Measurements from ENCODE around the gene IFNA4.
A peak's percentile ranks its signal among the peaks of the same experiment; 100 is the strongest.
"Not testable (repeated sequence)": the region's sequence is repeated elsewhere in the genome, so short reads cannot be mapped to it uniquely, and the experiment has no call there.

IFNA4 gene

GRCh38 chr9:21187487-21187886 is at the start of gene IFNA4:
TSS of gene IFNA4 (minus strand) at chr9:21187587. CDS start at chr9:21187531, 56 bp downstream.
- not testable (repeated sequence) for DNase-seq

GRCh38 chr9:21236360-21236714 is 49.0 kb upstream of the IFNA4 start:
- DNase-seq, result not testable (repeated sequence)

DNA sequence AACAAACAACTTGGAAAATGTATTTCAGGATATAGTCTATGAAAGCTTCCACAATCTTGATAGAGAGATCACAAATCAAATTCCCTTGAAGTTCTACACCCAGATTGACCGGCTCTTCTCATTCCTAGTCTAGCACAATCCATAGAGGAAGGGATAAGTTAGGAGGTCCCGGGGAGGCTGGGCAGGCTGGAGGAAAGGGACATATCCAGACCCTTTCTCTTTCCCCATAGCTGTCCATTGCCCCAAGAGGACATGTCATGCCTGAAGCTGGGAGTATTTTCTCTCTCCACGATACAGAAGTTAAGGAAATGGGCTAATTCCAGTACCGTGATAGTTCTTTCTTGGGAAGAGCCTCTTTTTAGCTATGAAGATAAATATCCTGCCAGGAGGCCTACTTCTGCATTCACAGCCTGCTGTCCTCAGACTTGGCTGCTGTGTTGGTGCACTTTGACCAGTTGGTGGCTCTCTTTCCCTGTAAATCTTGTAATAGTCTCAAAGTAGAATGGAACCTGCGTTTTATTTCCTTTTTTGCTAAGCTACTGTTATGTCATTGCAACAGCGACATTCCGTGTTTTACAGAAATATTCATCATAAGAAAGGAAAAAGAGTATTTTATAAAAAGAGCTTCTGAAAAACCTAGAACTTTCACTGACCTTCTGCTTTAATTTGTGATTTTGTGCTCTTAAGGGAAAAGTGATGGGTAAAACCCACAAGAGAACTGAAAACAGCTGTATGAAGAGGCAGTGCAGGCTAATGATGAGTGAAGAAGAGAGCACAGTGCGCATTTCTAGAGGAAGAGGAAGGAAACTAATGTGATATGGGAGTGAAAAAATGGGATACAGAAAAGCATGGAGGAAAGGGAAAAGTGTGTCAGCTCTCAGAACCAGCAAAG is 48.3 kb upstream of the IFNA4 start:
- DNase-seq, result peak; percentile 25

- no peak for DNase-seq
Measured at GRCh38 chr9:21234153-21234687, 46.8 kb upstream of the IFNA4 start.

GRCh38 chr9:21233258-21233657 is 45.9 kb upstream of the IFNA4 start:
- no peak for DNase-seq

GRCh38 chr9:21228122-21228521 is 40.7 kb upstream of the IFNA4 start, which contains the start of gene IFNA17:
TSS of gene IFNA17 (minus strand) at chr9:21228222. CDS start at chr9:21228173, 49 bp downstream.
- DNase-seq, result no peak

- DNase-seq, result not testable (repeated sequence)
Measured at GRCh38 chr9:21217211-21217610, 29.8 kb upstream of the IFNA4 start, which contains the start of gene IFNA16. TSS of gene IFNA16 (minus strand) at chr9:21217311. CDS start at chr9:21217305, 6 bp downstream.

- DNase-seq, result peak; percentile 1
Measured at GRCh38 chr9:21213411-21214326, 26.3 kb upstream of the IFNA4 start.

DNA sequence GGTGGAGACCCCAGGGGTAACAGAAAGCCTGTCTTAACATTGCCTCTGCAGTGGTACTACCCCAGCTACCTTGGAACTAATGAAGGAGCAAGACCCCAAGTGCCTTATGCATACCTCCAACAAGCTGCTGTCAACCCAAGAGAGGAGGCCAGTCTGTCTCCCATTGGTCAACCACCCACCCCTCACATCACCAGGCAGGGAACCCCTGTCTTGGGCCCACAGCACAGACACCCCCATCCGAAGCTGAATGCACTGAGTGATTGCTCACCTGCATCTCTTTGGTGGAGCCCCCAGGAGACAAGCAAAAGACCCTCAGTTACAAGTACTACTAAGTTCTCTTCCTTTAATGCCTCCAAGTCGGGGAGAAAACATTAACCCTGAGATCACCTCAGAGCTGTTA is 24.8 kb upstream of the IFNA4 start:
- not testable (repeated sequence) for DNase-seq

GRCh38 chr9:21210782-21211181 is 23.4 kb upstream of the IFNA4 start:
- DNase-seq, result not testable (repeated sequence)

GRCh38 chr9:21210311-21210710 is 22.9 kb upstream of the IFNA4 start:
- no peak for DNase-seq

- not testable (repeated sequence) for DNase-seq
Measured at GRCh38 chr9:21207043-21207442, 19.7 kb upstream of the IFNA4 start, which contains the start of gene IFNA10. TSS of gene IFNA10 (minus strand) at chr9:21207143. CDS start at chr9:21207097, 46 bp downstream.

DNA sequence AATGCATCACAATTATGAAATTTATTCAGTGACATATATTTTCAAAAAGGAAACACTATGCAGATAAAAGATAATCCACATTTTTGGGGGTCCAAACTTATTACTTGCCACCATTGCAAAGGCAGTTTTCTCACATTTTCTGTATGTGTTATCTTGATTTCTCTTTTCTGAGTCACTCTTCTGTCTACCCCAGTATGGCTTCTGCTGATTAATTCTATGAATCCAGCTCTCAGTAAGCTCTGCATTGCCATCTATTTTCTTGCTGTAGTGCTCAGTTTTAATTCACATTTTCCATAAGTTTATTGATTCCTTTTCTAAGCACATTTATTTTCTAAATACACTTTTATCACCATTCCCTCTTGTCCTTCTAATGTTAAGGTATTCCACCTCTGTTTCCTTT is 17.8 kb upstream of the IFNA4 start:
- DNase-seq, result no peak

DNA sequence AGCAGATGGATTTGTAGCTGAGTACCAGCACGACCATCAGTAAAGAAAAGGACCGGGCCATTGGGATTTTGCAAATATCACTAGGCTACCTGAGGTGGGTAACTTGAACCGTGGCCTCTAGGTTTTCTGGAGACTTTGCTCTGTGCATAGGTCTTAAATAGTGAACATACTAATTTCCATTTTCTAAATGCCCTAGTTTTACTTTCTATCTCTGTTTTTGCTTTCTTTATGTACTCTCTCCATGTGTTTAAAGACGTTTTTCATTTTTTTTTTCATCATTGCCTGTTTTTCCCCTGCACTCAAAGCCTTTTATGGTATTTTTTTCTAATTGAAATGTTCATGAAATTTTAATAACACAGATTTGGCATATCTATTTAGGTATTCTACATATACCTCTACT is 14.7 kb upstream of the IFNA4 start, which contains the start of gene IFNA7:
IFNA7 (minus strand) TSS at position 101 of the 400 bp plus-strand sequence; CDS start at position 61, 40 bp downstream.
- DNase-seq, result not testable (repeated sequence)

- DNase-seq, result peak; percentile 15
Measured at GRCh38 chr9:21194867-21195776, 7.7 kb upstream of the IFNA4 start.

GRCh38 chr9:21182810-21183736 is 4.3 kb downstream of the IFNA4 start:
- peak; percentile 2 for DNase-seq

- no peak for DNase-seq
Measured at GRCh38 chr9:21174671-21175070, 12.7 kb downstream of the IFNA4 start.

GRCh38 chr9:21172156-21172555 is 15.2 kb downstream of the IFNA4 start:
- DNase-seq, result no peak

- DNase-seq, result no peak
Measured at GRCh38 chr9:21171351-21171750, 16.0 kb downstream of the IFNA4 start.

GRCh38 chr9:21166560-21166959 is 20.8 kb downstream of the IFNA4 start, which contains the start of gene IFNA21:
TSS of gene IFNA21 (minus strand) at chr9:21166660. CDS start at chr9:21166612, 48 bp downstream.
- DNase-seq, result not testable (repeated sequence)
